ENCODE results near the gene TNFSF4. TPM values are rescaled to one million over a fixed set of nuclear protein-coding genes. Genes with fewer than 3 reads are reported as not detected.
"Not testable (repeated sequence)": the region's sequence is repeated elsewhere in the genome, so short reads cannot be mapped to it uniquely, and the experiment has no call there.

The TNFSF4 gene
- total RNA-seq, 1 donor from 2014 or later, result 1.3 TPM

DNA sequence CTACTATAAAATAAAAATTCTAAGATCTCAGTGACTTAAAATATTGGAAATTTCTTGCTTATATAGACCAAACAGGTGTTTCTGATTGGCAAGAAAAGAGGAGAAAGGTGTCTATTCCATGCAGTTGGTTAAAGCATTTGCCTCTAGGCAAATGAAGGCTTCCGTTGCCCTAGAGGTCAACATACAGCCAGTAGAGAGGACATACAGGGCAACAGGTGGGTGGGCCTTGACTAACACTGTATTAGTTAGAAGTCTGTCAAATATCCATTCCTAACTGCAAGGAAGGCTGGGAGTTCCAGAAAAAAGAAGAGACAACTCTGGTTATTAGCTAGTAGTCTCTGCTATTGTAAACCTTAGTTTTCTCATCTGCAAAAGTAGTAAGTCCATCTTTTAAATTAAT is 43.0 kb downstream of the TNFSF4 start:
- Histone ChIP-seq H3K36me3 (ENCODE audit: control insufficient read depth, insufficient read depth, low read length) (no peaks in the 10 kb centered on the region), H3K4me3 (ENCODE audit: low read depth, low read length) (no peak overlapping the region), H3K27me3 (ENCODE audit: control insufficient read depth, insufficient read depth, low read length) (no peaks in the 10 kb centered on the region)
- TF ChIP-seq, protein P1, sequence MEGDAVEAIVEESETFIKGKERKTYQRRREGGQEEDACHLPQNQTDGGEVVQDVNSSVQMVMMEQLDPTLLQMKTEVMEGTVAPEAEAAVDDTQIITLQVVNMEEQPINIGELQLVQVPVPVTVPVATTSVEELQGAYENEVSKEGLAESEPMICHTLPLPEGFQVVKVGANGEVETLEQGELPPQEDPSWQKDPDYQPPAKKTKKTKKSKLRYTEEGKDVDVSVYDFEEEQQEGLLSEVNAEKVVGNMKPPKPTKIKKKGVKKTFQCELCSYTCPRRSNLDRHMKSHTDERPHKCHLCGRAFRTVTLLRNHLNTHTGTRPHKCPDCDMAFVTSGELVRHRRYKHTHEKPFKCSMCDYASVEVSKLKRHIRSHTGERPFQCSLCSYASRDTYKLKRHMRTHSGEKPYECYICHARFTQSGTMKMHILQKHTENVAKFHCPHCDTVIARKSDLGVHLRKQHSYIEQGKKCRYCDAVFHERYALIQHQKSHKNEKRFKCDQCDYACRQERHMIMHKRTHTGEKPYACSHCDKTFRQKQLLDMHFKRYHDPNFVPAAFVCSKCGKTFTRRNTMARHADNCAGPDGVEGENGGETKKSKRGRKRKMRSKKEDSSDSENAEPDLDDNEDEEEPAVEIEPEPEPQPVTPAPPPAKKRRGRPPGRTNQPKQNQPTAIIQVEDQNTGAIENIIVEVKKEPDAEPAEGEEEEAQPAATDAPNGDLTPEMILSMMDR (IDR thresholded peaks at IDR 0.05; ENCODE audit: insufficient read depth, low read length, poor library complexity, severe bottlenecking), result no peak
- DNase-seq (ENCODE audit: low read depth), result no peak

DNA sequence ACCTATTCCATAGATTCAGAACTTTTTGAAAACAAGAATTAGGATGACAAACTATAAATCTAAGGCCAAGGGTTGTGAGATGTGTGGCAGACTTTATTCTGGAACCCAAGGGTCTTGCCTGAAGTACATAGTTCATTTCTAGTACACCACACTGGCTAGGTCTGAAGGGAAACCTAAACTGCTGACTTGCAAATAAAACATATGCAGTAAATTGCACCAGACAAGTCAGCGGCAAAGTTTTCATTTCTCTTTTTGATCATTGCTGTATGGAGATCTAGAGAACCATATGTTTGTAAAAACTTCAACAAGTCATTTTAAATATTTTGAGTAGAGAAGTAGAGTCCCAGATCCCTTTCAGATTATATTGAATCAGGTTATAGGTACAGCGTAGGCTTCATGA is 43.9 kb downstream of the TNFSF4 start:
- H3K27me3 ChIP-seq (ENCODE audit: control insufficient read depth, insufficient read depth, low read length), result no peaks in the 10 kb centered on the region
- H3K4me3 ChIP-seq (ENCODE audit: low read depth, low read length), result no peak overlapping the region
- no peak for DNase-seq (ENCODE audit: low read depth)
- H3K36me3 ChIP-seq (ENCODE audit: control insufficient read depth, insufficient read depth, low read length), result no peaks in the 10 kb centered on the region
- TF ChIP-seq, protein P1 (IDR thresholded peaks at IDR 0.05; ENCODE audit: insufficient read depth, low read length, poor library complexity, severe bottlenecking), result no peak

DNA sequence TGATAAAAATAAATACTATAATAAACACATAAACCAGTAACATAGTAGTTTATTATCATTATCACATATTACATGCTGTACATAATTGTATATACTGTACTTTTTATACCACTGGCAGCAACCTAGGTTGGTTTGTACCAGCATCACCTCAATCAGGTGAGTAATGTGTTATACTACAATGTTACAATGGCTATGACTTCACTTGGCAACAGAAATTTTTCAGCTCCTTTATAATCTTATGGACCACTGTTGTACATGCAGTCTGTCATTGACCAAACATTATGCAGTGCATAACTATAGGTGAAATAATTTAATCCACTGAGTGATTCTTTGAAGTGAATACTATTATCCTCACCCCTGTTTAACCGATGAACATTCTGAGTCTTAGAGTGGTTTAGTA is 44.5 kb downstream of the TNFSF4 start:
- Histone ChIP-seq H3K36me3 (ENCODE audit: control insufficient read depth, insufficient read depth, low read length) (no peaks in the 10 kb centered on the region), H3K4me3 (ENCODE audit: low read depth, low read length) (no peak overlapping the region), H3K27me3 (ENCODE audit: control insufficient read depth, insufficient read depth, low read length) (no peaks in the 10 kb centered on the region)
- TF ChIP-seq, protein P1 (IDR thresholded peaks at IDR 0.05; ENCODE audit: insufficient read depth, low read length, poor library complexity, severe bottlenecking), result no peak
- DNase-seq (ENCODE audit: low read depth), result no peak

DNA sequence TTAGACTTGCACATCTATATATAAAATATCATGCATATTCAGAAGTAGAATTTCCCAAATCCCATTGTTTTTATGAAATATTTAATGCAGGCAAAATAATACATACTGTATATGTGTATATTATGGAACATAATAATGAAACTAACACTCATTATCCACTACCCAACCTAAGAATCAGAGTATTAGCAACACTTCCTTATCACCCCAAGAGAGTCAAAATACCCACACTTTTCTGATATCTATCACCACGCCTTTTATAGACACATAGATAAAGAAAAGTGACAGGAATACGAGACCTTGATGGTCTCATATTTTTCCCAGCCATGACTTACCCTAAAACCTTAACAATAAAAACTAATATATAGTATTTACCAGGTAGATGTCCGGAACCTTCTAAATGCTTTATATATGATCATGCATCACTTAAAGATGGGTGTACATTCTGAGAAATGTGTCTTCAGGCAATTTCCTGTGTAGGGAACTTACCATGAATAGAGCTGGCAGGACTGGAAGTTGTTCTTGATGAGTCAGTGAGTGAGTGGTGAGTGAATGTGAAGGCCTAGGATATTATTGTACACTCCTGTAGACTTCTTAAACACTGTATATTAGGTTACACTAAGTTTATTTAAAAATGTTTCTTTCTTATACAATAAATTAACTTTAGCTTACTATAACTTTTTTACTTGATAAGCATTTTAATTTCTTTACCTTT is 45.5 kb downstream of the TNFSF4 start:
- Histone ChIP-seq H3K27me3 (ENCODE audit: control insufficient read depth, insufficient read depth, low read length) (no peaks in the 10 kb centered on the region), H3K4me3 (ENCODE audit: low read depth, low read length) (no peak overlapping the region), H3K36me3 (ENCODE audit: control insufficient read depth, insufficient read depth, low read length) (no peaks in the 10 kb centered on the region)
- TF ChIP-seq, protein P1 (IDR thresholded peaks at IDR 0.05; ENCODE audit: insufficient read depth, low read length, poor library complexity, severe bottlenecking), result no peak
- DNase-seq (ENCODE audit: low read depth), result peak; percentile 23

DNA sequence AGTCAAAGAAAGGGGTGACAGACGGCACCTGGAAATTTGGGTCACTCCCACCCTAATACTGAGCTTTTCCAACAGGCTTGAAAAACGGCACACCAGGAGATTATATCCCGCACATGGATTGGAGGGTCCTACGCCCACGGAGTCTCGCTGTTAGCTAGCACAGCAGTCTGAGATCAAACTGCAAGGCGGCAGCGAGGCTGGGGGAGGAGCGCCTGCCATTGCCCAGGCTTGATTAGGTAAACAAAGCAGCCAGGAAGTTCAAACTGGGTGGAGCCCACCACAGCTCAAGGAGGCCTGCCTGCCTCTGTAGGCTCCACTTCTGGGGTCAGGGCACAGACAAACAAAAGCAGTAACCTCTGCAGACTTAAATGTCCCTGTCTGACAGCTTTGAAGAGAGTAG is 53.2 kb downstream of the TNFSF4 start:
- not testable (repeated sequence) for H3K27me3 ChIP-seq (ENCODE audit: control insufficient read depth, insufficient read depth, low read length); H3K36me3 ChIP-seq (ENCODE audit: control insufficient read depth, insufficient read depth, low read length); H3K4me3 ChIP-seq (ENCODE audit: low read depth, low read length); DNase-seq (ENCODE audit: low read depth)

DNA sequence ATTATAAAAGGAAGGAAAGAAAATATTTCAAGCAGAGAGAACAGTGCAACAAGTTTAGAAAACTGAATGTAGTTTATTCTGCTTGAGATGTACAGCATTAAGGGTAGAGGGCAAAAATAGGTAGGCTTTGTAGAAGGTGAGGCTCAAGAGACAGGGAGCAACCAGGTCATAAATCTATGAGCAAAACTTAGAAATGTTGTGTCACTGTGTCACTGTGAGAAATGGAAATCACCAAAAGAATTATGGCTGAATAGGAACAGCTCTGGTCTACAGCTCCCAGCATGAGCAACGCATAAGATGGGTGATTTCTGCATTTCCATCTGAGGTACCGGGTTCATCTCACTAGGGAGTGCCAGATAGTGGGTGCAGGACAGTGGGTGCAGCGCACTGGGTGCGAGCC is 53.6 kb downstream of the TNFSF4 start:
- H3K36me3 ChIP-seq (ENCODE audit: control insufficient read depth, insufficient read depth, low read length), result no peaks in the 10 kb centered on the region
- TF ChIP-seq, protein P1 (IDR thresholded peaks at IDR 0.05; ENCODE audit: insufficient read depth, low read length, poor library complexity, severe bottlenecking), result no peak
- H3K27me3 ChIP-seq (ENCODE audit: control insufficient read depth, insufficient read depth, low read length), result no peaks in the 10 kb centered on the region
- H3K4me3 ChIP-seq (ENCODE audit: low read depth, low read length), result no peak overlapping the region
- DNase-seq (ENCODE audit: low read depth), result no peak
